Skin of body (tissue), 2 donors: ENCODE measurements around the gene ARL13B. TPM values are rescaled to one million over a fixed set of nuclear protein-coding genes. Genes with fewer than 3 reads are reported as not detected.
A peak's percentile ranks its signal among the peaks of the same experiment; 100 is the strongest.
"Not testable (repeated sequence)": the region's sequence is repeated elsewhere in the genome, so short reads cannot be mapped to it uniquely, and the experiment has no call there.

ENCODE experiments used
- DNase-seq: peaks from one replicate; lab custom pipeline; 2025; lab: John Stamatoyannopoulos, UW
- total RNA-seq: library from RNA; depleted of rRNA; stranded (reverse); fragments of >200 nt; gene quantifications from one replicate; pipeline ENCODE4 v1.2.3, GENCODE V29; 2014

ARL13B gene
- total RNA-seq, 1 donor from 2014 or later: 10.2 TPM

GRCh38 chr3:93994056-93994455 is 14.1 kb downstream of the ARL13B start:
- DNase-seq: no peak

- no peak for DNase-seq
These were observed 21.2 kb downstream of the ARL13B start for GRCh38 chr3:94001191-94001590.

GRCh38 chr3:94001827-94002495 is 22.0 kb downstream of the ARL13B start:
- no peak for DNase-seq

GRCh38 chr3:94004301-94004910 is 24.5 kb downstream of the ARL13B start:
- peak; percentile 63 for DNase-seq

- DNase-seq: no peak
These were observed 28.3 kb downstream of the ARL13B start for GRCh38 chr3:94008253-94008652.

GRCh38 chr3:94009608-94010007 is 29.7 kb downstream of the ARL13B start:
- no peak for DNase-seq

GRCh38 chr3:94011233-94011711 is 31.3 kb downstream of the ARL13B start:
- no peak for DNase-seq

GRCh38 chr3:94012185-94012584 is 32.2 kb downstream of the ARL13B start:
- no peak for DNase-seq

GRCh38 chr3:94015025-94015424 is 35.1 kb downstream of the ARL13B start:
- DNase-seq: no peak

- no peak for DNase-seq
These were observed 39.7 kb downstream of the ARL13B start for GRCh38 chr3:94019659-94020058.

- DNase-seq: no peak
These were observed 40.3 kb downstream of the ARL13B start for GRCh38 chr3:94020293-94020692.

GRCh38 chr3:94024385-94024784 is 44.4 kb downstream of the ARL13B start:
- no peak for DNase-seq

GRCh38 chr3:94026623-94027022 is 46.7 kb downstream of the ARL13B start:
- no peak for DNase-seq

GRCh38 chr3:94028093-94028837 is 48.3 kb downstream of the ARL13B start, which contains the start of gene STX19:
TSS of gene STX19 (minus strand) at chr3:94028597. CDS start at chr3:94015269, 13,328 bp downstream.
- DNase-seq: peak; percentile 12

GRCh38 chr3:94036909-94037507 is 57.1 kb downstream of the ARL13B start:
- no peak for DNase-seq

- no peak for DNase-seq
These were observed 63.3 kb downstream of the ARL13B start for GRCh38 chr3:94043285-94043684.

- DNase-seq: not testable (repeated sequence)
These were observed 64.4 kb downstream of the ARL13B start for GRCh38 chr3:94044100-94044936.

GRCh38 chr3:94046533-94046932 is 66.6 kb downstream of the ARL13B start:
- DNase-seq: no peak

- no peak for DNase-seq
These were observed 69.3 kb downstream of the ARL13B start for GRCh38 chr3:94049267-94049666.

- no peak for DNase-seq
These were observed 70.6 kb downstream of the ARL13B start for GRCh38 chr3:94050546-94050945.

GRCh38 chr3:94061297-94061696 is 81.3 kb downstream of the ARL13B start:
- DNase-seq: no peak
